GM21529 (cell line): ENCODE data around the gene FOXN3.
A peak's percentile ranks its signal among the peaks of the same experiment; 100 is the strongest.

Source experiments
- ATAC-seq: cut with Tn5 transposase; IDR thresholded peaks from one replicate; pipeline ENCODE4 v1.9.1; 2021; ENCODE audit not compliant: unreplicated experiment

The FOXN3 gene

DNA sequence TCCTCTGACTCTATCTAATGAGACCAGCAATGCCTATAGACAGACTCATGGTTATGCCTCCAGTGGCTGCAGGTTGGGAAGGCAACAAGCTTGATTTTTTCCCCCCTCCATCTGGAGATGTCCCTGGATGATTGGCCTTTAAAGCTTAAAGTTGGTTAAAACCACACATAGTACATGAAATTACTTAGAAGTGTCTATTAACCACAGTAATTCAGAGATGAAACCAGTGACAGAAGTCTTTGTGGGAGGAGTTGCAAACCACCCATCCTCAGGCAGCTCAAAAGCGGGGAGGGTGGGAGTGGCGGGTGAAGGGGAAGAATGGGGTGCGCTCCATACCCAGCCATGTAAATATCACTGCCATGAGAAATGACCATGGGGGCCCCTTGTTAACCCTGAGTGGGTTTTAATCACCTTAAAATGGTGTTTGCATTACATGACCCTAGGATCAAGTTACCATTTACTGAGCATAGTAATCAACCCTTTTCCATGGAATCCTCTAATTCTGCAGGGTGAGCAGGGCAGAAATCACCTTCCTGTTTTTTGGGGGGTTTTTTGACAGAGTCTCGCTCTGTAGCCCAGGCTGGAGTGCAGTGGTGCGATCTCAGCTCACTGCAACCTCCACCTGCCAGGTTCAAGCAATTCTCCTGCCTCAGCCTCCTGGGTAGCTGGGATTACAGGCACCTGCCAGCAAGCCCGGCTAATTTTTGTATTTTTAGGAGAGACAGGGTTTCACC is 133.5 kb downstream of the FOXN3 start:
- ATAC-seq, result peak; percentile 88

DNA sequence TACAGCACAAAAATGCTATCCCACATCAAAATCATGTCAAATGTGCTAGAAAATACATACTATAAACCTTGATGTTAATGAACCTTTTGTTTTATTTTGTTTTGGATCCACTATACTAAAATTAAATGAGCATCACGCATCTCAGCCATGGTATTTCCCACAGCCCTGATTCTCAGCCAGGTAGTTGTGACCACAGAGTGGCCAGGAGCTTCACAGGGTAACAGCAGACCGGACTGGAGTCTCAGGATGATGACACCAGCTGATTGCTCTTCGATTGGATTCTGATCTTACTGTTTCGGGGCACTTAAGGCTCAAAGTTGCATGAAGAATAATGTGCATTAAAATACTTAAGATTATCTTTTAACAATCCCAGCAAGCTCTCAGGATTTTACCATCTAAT is 134.8 kb downstream of the FOXN3 start:
- no peak for ATAC-seq

DNA sequence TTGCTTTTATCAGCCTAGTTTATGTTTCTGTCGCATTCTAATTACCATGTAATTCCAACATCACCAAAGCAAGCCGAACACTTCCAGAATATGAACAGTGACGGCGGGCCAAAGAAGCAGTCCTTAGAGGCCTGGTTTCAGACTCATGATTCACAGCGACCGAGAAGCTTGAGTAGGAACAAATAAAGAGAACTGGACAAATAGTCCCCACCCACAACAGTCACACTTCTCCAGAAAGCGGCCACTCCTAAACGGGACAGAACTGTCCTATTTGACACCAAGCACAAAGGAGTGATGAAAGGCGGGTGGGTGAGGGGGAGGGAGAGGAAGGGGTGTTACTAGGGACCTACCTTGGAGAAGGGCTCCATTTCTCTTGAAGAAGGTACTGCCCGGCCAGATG is 136.4 kb downstream of the FOXN3 start:
- no peak for ATAC-seq

DNA sequence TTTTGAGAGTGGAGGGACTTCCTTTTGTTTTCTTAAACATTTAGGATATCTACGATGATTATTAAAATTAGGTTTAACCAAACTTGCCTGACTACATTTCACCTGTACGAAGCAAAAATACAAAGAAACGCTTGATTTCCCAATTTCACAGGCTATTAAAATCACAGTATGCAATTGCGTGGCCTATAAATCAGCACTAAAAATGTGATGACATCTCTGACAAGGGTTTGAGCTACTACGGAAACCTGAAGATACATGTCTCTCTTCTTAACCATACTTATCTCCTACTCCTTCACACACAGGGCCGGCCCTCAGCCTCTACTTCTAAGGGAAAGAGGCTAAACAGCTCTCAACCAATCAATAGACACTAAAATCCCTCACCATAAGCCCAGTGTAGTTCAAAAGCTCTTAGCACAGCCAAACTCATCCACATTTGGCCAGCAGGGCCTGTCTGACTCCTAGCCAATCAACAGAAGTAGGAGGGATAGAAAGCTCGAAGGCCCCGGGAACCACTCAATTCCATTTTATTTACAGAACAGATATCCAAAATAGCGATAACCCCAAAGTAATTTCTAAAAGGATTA is 137.3 kb downstream of the FOXN3 start:
- no peak for ATAC-seq

DNA sequence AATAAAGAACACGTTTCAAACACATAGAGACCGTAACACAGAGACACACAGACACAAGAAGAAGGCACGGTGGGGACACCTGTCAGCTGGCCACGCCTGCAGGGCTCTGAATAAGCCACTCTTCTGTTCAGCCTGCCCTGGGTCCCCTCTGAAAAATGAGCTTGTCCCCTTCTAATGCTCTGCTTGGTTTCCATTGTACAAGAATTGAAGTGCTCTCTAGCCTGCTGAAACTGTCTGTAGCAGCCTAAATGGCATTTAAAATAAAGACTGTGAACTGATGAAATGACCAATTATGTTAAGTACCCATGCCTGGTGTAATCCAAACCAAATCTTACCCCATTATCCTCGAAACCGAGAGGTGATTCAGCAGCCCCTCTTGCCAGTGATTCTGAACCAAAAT is 139.8 kb downstream of the FOXN3 start:
- no peak for ATAC-seq

DNA sequence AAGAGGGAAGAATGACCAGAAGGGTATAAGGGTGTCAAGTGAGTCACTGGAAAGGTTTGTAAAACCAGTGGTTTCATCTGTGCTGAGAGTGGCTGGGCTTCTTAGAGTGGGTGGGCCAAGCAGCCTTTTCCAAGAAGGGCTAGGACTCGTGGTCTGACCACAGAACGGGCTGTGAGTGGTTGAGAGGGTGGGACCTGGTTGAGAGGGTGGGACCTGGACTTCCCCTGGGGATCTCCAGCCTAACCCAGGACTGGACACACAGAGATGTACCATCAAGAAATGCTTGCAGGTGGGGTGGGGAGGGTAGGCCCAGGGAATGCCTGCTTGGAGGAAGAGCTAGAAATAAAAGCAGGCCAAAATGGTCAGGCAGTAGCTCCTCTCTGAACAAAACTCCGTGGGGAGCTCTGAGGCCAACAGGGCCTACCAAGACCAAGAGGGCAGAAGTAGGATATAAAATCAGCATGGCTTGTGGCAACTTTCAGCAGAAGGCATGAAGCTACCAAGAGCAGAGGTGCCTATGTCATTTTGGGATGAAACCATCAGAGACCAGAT is 140.5 kb downstream of the FOXN3 start:
- peak; percentile 98 for ATAC-seq

DNA sequence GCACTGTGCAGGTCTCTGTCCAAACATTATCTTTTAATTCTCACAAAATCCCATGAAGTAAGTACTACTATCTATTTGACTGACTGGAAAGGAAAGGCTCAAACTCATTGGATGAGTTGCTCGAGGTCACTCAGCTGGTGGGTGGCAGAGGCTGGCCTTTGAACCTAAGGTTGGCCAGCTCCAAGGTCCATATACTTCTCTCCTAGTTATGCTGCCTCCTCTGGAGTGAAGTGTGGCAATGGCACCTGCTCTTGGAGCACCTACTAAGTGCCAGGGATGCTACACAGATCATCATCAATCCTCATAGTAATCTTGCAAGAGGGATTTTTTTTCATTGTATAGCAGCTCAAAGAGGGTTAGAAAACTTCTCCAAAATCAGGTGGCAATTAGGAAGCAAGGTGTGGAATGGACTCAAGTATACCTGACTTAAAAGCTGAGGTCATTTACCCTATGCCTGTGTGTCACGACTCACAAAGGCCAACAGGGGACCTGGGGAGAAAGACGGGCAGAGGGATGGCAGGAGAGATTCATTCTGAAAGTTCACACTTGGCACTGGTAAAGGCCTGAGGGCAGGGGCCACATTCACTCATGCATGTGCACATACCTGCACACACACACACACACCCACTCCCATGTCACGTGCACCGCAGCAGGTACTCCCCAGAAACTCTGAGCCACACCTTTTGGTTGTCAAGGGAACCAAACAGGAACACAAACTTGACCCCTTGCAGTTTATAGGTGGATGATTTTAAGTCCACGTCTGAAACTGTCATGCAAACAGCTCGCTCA is 146.4 kb downstream of the FOXN3 start:
- ATAC-seq, result no peak

DNA sequence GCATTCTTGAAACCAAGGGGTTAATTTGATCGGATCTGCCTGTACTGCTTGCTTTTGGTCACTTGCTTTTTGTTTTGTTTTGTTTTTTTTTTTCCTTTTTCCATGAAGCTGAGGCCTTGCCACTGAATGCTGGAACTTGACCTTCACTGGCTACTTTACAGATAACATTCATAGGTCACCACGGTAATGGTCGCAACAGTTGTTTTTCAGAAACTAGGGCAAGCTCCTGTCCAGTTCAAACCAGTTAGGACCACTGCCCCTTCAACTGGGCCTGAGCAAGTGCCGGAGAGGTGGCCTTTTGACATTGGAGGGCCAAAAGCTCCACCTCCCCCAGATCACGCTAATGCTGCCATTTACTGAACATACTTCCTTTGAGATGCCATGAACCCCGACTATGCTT is 147.6 kb downstream of the FOXN3 start:
- ATAC-seq, result no peak

DNA sequence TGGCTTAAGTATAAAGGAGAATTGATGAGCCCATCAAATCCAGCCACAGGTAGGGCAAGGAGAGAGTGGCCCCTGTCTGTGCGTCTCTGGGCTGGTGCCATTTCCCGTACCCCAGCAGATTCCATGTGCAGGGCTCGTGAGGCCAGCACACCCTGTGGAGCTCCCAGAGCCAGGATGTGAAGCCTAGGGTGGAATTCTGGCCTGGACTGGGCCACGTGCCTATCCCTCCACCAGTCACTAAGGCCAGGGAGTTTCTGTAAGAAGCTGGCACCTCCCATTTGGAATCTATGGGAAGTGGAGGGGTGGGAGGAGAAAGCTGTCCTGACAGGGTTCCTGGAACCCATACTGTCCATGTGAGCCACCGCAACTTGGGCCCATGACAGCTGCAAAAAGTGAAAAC is 148.5 kb downstream of the FOXN3 start:
- ATAC-seq, result no peak

DNA sequence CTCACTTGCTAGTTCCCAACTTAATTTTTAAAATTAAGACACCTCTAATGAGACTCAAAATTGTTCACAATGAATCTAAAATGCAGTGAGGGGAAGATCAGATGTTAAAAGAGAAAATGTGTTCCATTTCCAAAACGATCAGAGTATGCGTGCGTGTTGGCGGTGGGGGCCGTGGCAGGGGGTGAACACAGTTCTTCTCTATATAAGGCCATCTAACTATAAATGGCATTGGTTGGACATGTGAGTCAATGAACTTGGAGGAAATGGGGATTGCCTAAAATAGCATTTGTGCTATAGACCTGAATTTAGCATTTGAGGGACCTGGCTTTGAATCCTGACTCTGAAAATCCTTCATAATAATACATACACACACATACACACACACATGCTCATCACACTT is 149.4 kb downstream of the FOXN3 start:
- no peak for ATAC-seq

DNA sequence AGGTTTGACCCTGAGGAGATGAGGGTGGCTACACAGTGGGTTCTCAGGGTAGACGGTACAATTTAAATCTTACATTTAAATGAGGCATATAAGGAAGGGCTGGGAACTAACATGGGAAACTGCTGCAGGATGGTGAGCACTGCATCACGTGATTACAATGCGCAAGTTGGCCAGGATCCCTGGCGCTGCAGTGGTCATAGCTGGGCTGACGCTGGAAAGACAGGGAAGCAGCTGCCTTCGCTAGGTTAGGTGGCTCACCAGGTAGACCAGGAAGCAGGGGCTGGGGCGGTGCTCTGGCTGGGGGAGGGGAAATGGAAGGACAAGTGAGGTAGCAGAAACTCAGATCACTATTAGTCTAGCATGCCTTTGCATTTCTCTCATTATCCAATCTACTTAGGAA is 149.9 kb downstream of the FOXN3 start:
- no peak for ATAC-seq

DNA sequence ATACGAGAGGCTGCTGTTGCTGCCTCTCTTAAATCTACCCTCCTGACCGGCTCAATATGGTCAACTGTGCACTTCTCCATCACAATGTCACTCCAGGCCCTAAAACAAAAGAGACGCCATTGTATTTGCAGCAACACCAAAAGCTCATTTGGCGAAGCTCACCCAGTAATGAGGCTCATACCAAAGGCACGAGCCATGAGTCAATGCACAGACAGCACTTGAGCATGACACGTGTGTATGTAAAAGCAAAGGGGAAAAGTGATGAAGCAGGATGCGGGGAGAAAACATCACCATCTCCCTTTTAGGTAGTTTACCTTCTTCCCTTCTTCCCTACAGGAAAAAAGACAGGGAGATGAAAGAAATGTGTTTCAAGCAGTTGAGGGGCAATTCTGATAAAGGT is 150.3 kb downstream of the FOXN3 start:
- no peak for ATAC-seq

DNA sequence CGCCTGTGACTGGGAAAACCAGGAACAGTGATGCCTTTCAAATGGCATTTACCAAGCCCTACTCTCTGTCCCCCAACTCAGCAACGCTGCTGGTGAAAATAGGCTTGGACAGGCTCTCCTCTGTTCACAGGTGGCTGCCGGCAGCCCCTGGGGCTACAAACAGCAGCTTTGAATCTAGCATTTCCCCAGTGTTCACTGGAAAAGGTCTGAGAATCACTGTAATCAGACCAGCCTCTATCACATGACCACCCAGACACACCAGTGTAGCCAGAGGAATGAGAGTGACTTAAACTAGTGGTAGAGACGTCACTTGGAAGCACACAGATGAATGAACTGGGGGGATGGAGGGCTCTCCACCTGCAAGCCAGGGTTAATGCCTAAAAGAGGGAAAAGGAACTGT is 151.8 kb downstream of the FOXN3 start:
- ATAC-seq, result no peak

DNA sequence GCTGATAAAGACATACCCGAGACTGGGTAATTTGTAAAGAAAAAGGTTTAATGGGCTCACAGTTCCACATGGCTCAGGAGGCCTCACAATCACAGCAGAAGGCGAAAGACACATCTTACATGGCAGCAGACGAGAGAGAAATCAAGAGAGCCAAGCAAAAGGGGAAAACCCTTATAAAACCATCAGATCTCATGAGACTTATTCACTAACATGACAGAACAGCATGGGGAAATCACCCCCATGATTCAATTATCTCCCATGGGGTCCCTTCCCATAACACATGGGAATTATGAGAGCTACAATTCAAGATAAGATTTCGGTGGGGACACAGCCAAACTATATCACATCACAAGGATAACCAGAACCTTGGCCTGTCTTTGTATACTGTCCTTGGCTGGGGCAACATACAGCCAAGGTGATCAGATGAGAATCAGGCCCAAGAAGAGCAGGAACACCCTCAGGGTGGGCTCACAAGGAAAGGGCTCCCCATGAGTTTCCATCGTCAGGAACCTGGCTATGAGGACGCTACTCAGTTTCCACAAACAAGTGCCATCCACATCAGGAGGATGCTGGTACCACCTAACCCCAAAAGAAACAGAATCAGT is 152.7 kb downstream of the FOXN3 start:
- ATAC-seq, result no peak

DNA sequence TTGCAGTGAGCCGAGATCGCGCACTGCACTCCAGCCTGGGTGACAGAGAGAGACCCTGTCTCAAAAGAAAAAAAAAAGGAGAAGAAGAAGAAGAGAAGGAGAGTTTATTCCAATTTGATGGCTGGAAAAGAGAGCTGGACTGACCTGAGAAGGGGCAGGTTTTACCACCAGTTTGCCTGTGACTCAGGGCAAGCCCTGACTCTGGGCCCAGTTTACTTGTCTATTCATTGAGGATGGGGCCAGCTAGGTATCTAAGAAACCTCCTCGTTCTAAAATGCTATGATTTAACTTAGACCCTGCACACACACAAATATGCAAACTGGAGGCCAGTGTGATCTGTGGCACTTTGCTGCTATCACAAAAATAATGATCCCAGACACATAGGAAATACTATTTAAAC is 155.0 kb downstream of the FOXN3 start:
- no peak for ATAC-seq

DNA sequence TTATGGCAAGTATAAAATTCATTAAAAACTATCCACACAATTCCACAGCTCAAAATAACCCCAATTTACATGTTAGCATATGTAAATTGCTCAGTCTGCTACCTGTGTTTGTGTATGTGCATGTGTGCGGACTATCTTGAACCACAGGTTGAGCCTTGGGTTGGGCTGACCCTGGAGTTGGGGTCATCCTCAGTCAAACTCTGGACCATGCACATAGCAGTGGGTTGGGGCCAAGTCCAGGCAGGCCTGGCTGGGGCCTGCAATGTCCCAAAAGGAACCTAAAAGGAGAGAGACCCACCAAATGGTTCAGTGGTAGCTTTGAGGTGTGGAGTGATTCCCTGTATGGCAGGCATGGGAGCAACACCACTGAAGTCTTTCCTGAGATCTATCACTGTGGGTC is 156.1 kb downstream of the FOXN3 start:
- ATAC-seq, result no peak

DNA sequence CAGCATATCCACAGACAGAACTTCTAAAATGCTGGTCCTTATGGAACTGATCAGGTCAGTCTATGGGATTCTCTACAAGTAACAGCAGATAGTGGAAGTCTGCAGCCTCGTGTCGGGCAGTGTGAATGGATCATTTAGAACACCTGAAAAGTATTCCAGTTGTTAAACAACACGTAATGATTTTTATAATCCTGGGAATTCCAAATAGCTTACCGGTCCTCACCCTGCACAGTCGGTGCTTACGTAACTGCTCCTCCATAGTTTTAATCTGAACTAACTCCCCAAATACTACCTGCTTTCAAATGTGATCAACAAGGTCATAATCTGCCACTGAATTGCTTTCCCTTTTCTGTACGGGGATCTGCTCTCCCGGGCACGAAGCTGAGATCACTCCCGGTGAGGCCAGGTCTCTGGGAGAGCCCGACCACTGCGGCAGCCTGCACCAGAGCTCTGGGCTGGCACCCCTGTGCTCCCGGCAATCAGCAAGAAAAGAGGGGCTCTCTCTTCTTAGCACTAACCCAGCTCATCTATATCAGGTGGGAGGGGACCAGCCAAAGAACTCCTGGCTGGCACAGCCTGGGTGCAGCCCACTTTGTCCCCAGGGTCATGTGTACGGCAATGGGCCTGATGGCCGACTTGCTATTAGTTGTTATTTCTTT is 157.0 kb downstream of the FOXN3 start:
- no peak for ATAC-seq

DNA sequence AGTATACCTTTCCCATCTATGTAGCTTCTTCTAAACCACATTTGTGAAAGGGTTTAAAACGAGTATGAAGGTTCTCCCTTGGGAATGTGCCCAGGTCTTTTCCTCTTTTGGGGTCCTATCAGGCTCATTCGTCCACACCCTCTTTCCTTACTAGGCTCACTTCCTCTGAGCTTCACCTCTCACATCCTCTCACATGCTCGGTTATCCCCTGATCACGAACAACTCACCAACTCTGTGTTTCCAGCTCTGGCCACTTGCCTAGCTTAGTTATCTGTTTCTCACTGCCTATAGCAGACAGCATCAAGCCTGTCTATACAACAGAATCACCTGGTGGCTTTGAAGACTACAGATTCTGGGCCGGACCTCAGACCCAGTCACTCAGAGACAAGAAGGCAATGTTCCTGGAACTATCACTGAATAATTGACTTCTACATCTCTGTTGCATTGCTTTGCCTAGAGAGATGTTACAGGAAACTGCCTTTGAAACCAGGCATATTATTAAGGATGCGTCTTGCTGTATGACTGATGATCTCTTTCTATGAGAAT is 158.2 kb downstream of the FOXN3 start:
- ATAC-seq, result peak; percentile 77

DNA sequence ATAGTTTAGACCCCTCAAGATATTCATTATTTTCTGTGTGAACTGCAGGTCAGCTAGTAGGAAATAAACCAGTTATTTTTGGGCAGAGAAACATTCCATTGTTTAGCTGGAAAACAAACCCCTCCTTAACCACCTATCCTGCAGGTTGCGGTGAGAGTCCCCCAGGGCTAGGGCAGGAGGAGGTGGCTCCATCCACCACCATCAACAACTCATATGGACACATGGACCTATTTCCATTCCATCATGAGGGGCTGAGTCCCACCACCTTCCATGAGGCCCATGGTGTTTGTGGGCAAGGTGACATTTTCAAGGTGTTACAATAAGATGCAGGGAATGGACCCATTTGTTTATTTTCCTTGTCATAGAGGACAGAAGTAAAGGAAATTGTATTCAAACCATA is 160.1 kb downstream of the FOXN3 start:
- no peak for ATAC-seq

DNA sequence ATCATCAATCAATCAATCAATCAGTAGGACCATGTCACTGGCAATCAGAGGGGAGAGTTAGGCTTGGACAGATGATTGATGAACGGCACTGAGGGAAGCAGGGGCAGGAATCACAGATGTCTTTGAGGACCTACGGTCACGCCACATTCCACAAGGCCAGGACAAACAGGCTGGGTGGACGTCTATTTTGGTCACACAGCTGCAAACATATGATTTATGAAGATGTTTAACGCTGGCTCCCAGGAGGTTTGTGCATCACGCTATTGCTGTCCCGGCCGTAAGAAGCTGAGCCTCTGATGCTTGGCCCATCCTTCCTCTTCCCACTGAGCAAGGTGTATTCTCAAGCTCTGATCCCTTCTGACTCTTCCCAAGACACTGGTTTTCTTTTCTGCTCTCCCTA is 160.8 kb downstream of the FOXN3 start:
- no peak for ATAC-seq

DNA sequence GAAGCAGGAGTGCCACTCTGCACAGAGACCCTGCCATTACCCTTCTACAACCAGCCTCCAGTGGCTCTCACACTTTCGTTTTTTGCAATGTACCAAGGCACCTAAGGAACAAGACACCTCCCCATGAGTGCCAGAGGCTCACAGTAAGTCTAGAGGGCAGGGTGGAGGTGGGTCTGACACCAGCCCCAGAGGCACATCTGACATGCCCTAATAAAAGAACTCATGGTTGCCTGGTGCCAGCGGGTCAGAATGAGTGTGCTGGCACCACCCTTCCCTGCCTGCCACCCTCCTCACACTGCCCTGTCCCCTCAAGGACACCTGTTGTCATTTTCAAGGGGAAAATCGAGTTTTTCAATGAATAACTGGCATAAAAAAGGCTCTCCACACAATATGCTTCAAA is 161.2 kb downstream of the FOXN3 start:
- no peak for ATAC-seq
